CD4-positive, alpha-beta memory T cell (primary cell): ENCODE data around the gene EIPR1. TPM values are rescaled to one million over a fixed set of nuclear protein-coding genes. Genes with fewer than 3 reads are reported as not detected.
A peak's percentile ranks its signal among the peaks of the same experiment; 100 is the strongest.

Experiments
- CTCF ChIA-PET: fragments of 350-600 bp; sonication (Branson Sonifier 250); formaldehyde crosslinking; loops from one replicate; lab custom pipeline; 2021; ENCODE audit warnings: inconsistent platforms; ENCODE audit not compliant: partially characterized antibody; lab: Charles Lee
- POLR2A ChIA-PET: fragments of 350-600 bp; sonication (Branson Sonifier 250); formaldehyde crosslinking; loops from one replicate; lab custom pipeline; 2021; ENCODE audit not compliant: partially characterized antibody; lab: Charles Lee
- DNase-seq, 5 donors: peaks; one replicate each; pipeline versions ENCODE4 v3.0.0 to v3.0.0-alpha.2; 2020 to 2022; ENCODE audit warnings: mixed read lengths in 1 of 5
- H3K27ac ChIP-seq: one replicate; pipeline ENCODE4 v1.7.0; 2013; ENCODE audit warnings: low read depth, low read length
- H3K27me3 ChIP-seq: 2 replicates; pipeline ENCODE4 v1.7.0; 2013; ENCODE audit warnings: mild to moderate bottlenecking, low read length, moderate library complexity; ENCODE audit not compliant: insufficient read depth
- H3K36me3 ChIP-seq: 2 replicates; pipeline ENCODE4 v1.7.0; 2013; ENCODE audit warnings: mild to moderate bottlenecking, low read length, moderate library complexity; ENCODE audit not compliant: insufficient read depth
- H3K4me1 ChIP-seq: 2 replicates; pipeline ENCODE4 v1.7.0; 2013; ENCODE audit warnings: mild to moderate bottlenecking, low read length, moderate library complexity; ENCODE audit not compliant: insufficient read depth
- H3K4me3 ChIP-seq, 2 donors: one replicate each; pipeline ENCODE4 v1.7.0; 2013; ENCODE audit warnings: low read length in 2 of 2, mild to moderate bottlenecking in 1 of 2
- H3K9me3 ChIP-seq, 2 donors: one replicate each; pipeline ENCODE4 v1.7.0; 2013; ENCODE audit warnings: low read length in 2 of 2, control low read depth in 1 of 2; ENCODE audit not compliant: control insufficient read depth in 1 of 2
- H3K27ac Mint-ChIP-seq, 7 donors: one replicate each; pipeline ENCODE4 v1.8.0; 2020 to 2021; ENCODE audit warnings: mixed read lengths in 7 of 7, mild to moderate bottlenecking in 6 of 7, inconsistent platforms in 3 of 7, moderate library complexity in 3 of 7
- H3K27me3 Mint-ChIP-seq, 2 donors: one replicate each; pipeline ENCODE4 v1.8.0; 2020 to 2021; ENCODE audit warnings: mixed read lengths in 2 of 2
- H3K36me3 Mint-ChIP-seq, 2 donors: one replicate each; pipeline ENCODE4 v1.8.0; 2020 to 2021; ENCODE audit warnings: mixed read lengths in 2 of 2, inconsistent platforms in 1 of 2, mild to moderate bottlenecking in 1 of 2
- H3K4me1 Mint-ChIP-seq, 4 donors: one replicate each; pipeline ENCODE4 v1.8.0; 2020 to 2021; ENCODE audit warnings: mixed read lengths in 4 of 4, mild to moderate bottlenecking in 1 of 4
- H3K4me3 Mint-ChIP-seq, 8 donors: one replicate each; pipeline ENCODE4 v1.8.0; 2020 to 2021; ENCODE audit warnings: mixed read lengths in 8 of 8, mild to moderate bottlenecking in 7 of 8, moderate library complexity in 6 of 8, inconsistent platforms in 3 of 8
- H3K9me3 Mint-ChIP-seq, 8 donors: one replicate each; pipeline ENCODE4 v1.8.0; 2020 to 2021; ENCODE audit warnings: mixed read lengths in 8 of 8, mild to moderate bottlenecking in 5 of 8, inconsistent platforms in 3 of 8, moderate library complexity in 1 of 8
- intact Hi-C: fragments of 100-400 bp; cut with micrococcal nuclease; formaldehyde crosslinking; loops from one replicate; pipeline ENCODE4 v1.15.1; 2023
- polyA plus RNA-seq, 2 donors: library from polyadenylated mRNA; unstranded; fragments of 300-500 nt; fragmentation: Illumina TruSeq; gene quantifications; one replicate each; pipeline ENCODE4 v1.2.3, GENCODE V29; 2021
- total RNA-seq, 2 experiments: library from RNA; stranded (reverse); gene quantifications; one replicate each; pipeline ENCODE4 v1.2.3, GENCODE V29; 2021

EIPR1 gene
- total and polyA plus RNA-seq, 4 experiments from 2014 or later, result 18.2 to 48.0 (median 26.2) TPM

DNA sequence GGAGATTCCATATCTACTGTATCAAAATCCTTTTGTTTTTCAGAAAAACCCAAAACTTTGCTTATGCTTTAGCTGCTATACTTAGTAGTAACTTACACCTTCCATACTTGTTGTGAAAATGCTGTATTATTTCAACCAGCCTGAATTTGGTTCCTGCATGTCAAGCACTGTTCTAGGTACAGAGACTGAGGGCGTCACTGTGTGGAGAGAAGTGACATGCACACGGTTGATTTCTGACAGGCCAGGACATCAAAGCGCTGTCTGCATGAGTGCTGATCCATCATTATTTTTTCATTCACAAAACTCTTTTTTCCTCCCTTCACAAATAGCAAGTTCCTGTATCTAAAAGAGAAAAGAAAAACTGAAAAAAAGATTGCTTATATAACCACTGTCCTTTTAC, 33.5 kb upstream of the EIPR1 start:
- Histone ChIP-seq H3K4me1 (no peaks in the 10 kb centered on the region), H3K9me3 (no peaks in the 10 kb centered on the region), H3K36me3 (peaks cover 9% of the 10 kb centered on the region), H3K27me3 (no peaks in the 10 kb centered on the region), H3K4me3 (no peak overlapping the region), H3K27ac (no peak overlapping the region)
- CTCF ChIA-PET, result interaction anchor here (7.4 kb wide), 1 partner anchor 12 kb away, joined by 43 read pairs; no protein-coding TSS in a partner anchor
- H3K4me3 Mint-ChIP-seq, result no peak overlapping the region
- no peaks in the 10 kb centered on the region for H3K9me3 Mint-ChIP-seq
- H3K4me1 Mint-ChIP-seq, result peaks cover 9 to 28% (median 20%) of the 10 kb centered on the region in 4 donors
- POLR2A ChIA-PET, result no interaction called here
- peaks cover 22 to 49% of the 10 kb centered on the region in 2 donors for H3K36me3 Mint-ChIP-seq
- H3K27me3 Mint-ChIP-seq, result no peaks in the 10 kb centered on the region
- peak overlapping the region in 4 of 7 donors; percentile 6 to 57 (median 27) for H3K27ac Mint-ChIP-seq
- no peak for DNase-seq
- intact Hi-C loops, result no loop called here

DNA sequence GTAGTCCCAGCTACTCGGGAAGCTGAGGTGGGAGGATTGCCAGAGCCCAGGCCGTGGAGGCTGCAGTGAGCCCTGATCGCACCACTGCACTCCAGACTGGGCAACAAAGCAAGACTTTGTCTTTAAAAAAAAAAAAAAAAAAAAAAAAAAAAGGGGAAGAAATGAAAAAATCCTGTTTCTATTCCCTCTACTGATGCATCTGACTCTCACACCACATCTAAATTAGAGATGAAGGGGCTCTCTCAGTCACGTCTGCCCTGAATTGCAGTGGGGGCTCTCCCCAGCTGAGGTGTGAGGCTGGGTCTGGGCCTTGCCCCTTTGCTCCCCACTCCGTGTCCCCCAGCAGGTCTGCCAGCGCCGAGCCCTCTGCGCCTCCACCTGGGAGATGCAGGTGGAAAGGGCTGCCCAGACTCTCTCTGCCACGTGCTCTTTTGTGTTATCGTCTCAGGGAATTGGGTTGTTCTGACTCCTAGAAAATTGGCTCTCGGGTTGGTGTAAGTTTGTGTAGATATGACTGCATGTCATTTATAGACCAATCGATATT, 32.1 kb upstream of the EIPR1 start:
- intact Hi-C loops, result no loop called here
- Mint-ChIP-seq H3K27ac (peak overlapping the region in 4 of 7 donors; percentile 4 to 83 (median 46)), H3K9me3 (no peaks in the 10 kb centered on the region), H3K4me3 (no peak overlapping the region), H3K27me3 (no peaks in the 10 kb centered on the region), H3K36me3 (peaks cover 16 to 48% of the 10 kb centered on the region in 2 donors), H3K4me1 (peaks cover 10 to 35% (median 23%) of the 10 kb centered on the region in 4 donors)
- H3K9me3 ChIP-seq, result no peaks in the 10 kb centered on the region
- no peaks in the 10 kb centered on the region for H3K4me1 ChIP-seq
- no peak for DNase-seq
- H3K27me3 ChIP-seq, result no peaks in the 10 kb centered on the region
- ChIA-PET CTCF (interaction anchor here (7.4 kb wide), 1 partner anchor 14 kb away, joined by 43 read pairs; no protein-coding TSS in a partner anchor), POLR2A (no interaction called here)
- no peak overlapping the region for H3K4me3 ChIP-seq
- H3K27ac ChIP-seq, result no peak overlapping the region
- H3K36me3 ChIP-seq, result peaks cover 14% of the 10 kb centered on the region

DNA sequence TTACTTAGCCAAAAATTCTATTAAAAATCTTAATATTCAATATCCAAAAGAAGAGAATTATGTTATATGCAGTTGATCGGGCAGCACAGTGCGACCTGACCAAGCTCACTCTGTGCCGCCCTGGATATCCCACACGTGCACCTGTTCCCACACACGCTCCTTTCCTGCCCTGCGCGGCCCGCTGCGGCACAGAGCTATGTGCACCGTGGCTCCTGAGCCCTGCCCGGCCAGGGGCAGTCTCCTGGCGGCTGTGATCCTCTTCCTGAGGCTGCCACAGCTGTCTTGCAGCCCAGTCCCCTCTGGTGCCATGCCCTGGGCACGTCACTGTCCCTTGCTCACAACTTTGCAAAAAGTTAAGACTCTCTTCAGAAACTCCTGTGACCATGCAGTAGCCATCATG, 31.2 kb upstream of the EIPR1 start:
- H3K27me3 ChIP-seq, result no peaks in the 10 kb centered on the region
- H3K4me3 Mint-ChIP-seq, result no peak overlapping the region
- H3K27ac Mint-ChIP-seq, result peak overlapping the region in 1 of 7 donors; percentile 30
- ChIA-PET POLR2A (no interaction called here), CTCF (interaction anchor here (7.4 kb wide), 1 partner anchor 15 kb away, joined by 43 read pairs; no protein-coding TSS in a partner anchor)
- H3K9me3 Mint-ChIP-seq, result no peaks in the 10 kb centered on the region
- H3K4me1 Mint-ChIP-seq, result peaks cover 17 to 44% (median 26%) of the 10 kb centered on the region in 4 donors
- H3K36me3 ChIP-seq, result peaks cover 18% of the 10 kb centered on the region
- H3K27ac ChIP-seq, result no peak overlapping the region
- no peaks in the 10 kb centered on the region for H3K4me1 ChIP-seq
- no peak for DNase-seq
- H3K4me3 ChIP-seq, result no peak overlapping the region
- H3K27me3 Mint-ChIP-seq, result no peaks in the 10 kb centered on the region
- H3K9me3 ChIP-seq, result no peaks in the 10 kb centered on the region
- intact Hi-C loops, result no loop called here
- H3K36me3 Mint-ChIP-seq, result peaks cover 16 to 49% of the 10 kb centered on the region in 2 donors

DNA sequence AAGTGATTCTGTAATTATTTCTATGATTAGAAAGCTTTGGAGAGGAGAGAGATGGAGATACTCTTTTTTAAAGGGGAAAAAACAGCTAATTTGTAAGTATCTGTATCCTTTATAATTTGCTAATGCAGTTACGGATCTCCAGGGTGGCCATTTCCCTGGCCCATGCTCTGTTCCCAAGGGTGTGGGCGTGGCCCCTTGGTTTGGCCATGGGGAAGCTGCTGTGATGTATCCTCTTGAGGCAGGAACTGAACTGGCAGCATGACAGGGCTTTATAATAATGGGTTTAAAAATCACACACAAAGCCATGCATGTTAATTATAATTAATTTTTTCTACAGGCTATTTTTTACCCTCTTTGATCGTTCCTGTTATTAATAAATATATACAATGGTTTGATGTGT, 28.9 kb upstream of the EIPR1 start:
- DNase-seq, result no peak
- no peak overlapping the region for H3K4me3 ChIP-seq
- Mint-ChIP-seq H3K4me3 (no peak overlapping the region), H3K9me3 (no peaks in the 10 kb centered on the region), H3K36me3 (peaks cover 25 to 54% of the 10 kb centered on the region in 2 donors), H3K4me1 (peaks cover 18 to 44% (median 25%) of the 10 kb centered on the region in 4 donors), H3K27ac (no peak overlapping the region), H3K27me3 (no peaks in the 10 kb centered on the region)
- ChIA-PET POLR2A (no interaction called here), CTCF (interaction anchor here (7.4 kb wide), 1 partner anchor 17 kb away, joined by 43 read pairs; no protein-coding TSS in a partner anchor)
- H3K27ac ChIP-seq, result no peak overlapping the region
- H3K36me3 ChIP-seq, result peaks cover 31% of the 10 kb centered on the region
- no peaks in the 10 kb centered on the region for H3K9me3 ChIP-seq
- intact Hi-C loops, result no loop called here
- no peaks in the 10 kb centered on the region for H3K27me3 ChIP-seq
- no peaks in the 10 kb centered on the region for H3K4me1 ChIP-seq

DNA sequence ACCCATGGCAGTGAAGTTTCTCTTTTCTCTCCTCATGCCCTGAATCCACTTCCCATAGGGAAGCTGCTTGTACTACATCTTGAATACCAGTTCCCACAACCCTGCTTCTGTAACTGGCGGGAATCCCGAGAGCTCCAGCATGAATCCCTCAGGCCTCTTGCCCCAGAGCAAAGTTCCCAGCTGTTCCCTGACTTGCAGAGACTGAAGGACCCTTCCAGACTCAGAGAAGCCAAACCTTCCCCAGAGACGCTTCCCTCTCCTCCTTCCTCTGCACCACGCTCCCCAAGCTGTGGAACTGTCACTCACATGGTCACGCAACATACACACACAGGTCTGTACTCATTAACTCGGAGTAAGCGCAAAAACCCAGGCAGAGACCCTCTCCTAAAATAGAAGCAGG, 28.3 kb upstream of the EIPR1 start:
- H3K36me3 ChIP-seq, result peaks cover 32% of the 10 kb centered on the region
- POLR2A ChIA-PET, result no interaction called here
- H3K27me3 ChIP-seq, result no peaks in the 10 kb centered on the region
- CTCF ChIA-PET, result interaction anchor here (0.9 to 7.4 kb wide), 2 partner anchors 18 to 246 kb away, joined by 3 to 43 read pairs; no protein-coding TSS in a partner anchor
- no peak for DNase-seq
- Mint-ChIP-seq H3K36me3 (peaks cover 25 to 51% of the 10 kb centered on the region in 2 donors), H3K4me3 (no peak overlapping the region), H3K27ac (peak overlapping the region in 2 of 7 donors; percentile 17 to 29), H3K27me3 (no peaks in the 10 kb centered on the region), H3K9me3 (no peaks in the 10 kb centered on the region), H3K4me1 (peaks cover 17 to 38% (median 21%) of the 10 kb centered on the region in 4 donors)
- H3K9me3 ChIP-seq, result no peaks in the 10 kb centered on the region
- H3K4me3 ChIP-seq, result no peak overlapping the region
- H3K27ac ChIP-seq, result no peak overlapping the region
- intact Hi-C loops, result no loop called here
- H3K4me1 ChIP-seq, result no peaks in the 10 kb centered on the region

DNA sequence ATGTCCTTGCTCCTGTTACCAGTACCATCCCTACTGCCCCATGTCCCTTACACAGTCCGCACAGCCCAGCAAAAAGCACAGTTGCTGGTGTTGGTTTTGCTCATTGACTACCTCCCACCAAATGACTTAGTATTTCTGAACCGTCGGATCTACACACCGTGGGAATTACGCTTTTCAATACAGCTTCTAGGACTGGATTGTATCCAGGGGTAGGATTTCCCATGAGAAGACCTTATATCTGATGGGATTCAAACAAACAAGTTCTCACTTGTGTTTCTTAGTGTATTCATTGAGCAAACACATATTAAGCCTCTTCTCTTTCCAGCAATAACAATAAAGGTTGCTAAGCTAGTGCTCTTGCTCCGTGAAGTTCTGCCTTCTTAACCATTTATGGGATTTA, 27.7 kb upstream of the EIPR1 start:
- no peak overlapping the region for H3K27ac Mint-ChIP-seq

DNA sequence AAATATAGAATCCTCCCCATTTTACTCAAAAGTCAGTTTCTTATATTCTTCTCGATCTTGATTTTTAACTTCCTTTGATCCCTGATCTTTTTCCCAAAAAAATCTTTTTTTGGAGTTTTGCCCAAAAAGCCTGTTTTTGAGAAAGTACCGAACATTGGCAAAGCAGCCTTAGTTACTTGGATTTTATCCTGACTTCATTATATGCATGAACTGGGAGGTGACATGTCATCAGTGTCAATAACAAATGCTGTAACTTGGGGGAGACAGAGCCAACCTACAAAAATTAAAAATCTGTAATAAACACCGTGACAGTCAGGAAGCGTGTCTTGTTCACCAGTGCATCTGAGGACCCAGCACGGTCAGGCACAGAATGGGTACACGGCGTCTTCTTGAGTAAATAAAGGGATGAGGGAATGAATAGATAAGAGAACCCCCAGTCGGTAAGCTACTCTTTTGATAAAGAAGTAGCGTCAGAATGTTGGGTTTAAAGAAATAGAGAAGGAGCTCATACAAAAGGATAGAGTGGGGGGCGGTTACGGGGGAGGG, 26.8 kb upstream of the EIPR1 start:
- H3K27ac ChIP-seq, result no peak overlapping the region
- no peak overlapping the region for H3K27ac Mint-ChIP-seq
- no peak overlapping the region for H3K4me3 ChIP-seq
- H3K27me3 Mint-ChIP-seq, result no peaks in the 10 kb centered on the region
- H3K9me3 ChIP-seq, result no peaks in the 10 kb centered on the region
- H3K9me3 Mint-ChIP-seq, result no peaks in the 10 kb centered on the region
- H3K4me3 Mint-ChIP-seq, result no peak overlapping the region
- POLR2A ChIA-PET, result no interaction called here
- no peaks in the 10 kb centered on the region for H3K27me3 ChIP-seq
- peaks cover 36% of the 10 kb centered on the region for H3K36me3 ChIP-seq
- CTCF ChIA-PET, result interaction anchor here (7.4 kb wide), 1 partner anchor 19 kb away, joined by 43 read pairs; no protein-coding TSS in a partner anchor
- no peaks in the 10 kb centered on the region for H3K4me1 ChIP-seq
- H3K36me3 Mint-ChIP-seq, result peaks cover 25 to 57% of the 10 kb centered on the region in 2 donors
- H3K4me1 Mint-ChIP-seq, result peaks cover 12 to 40% (median 16%) of the 10 kb centered on the region in 4 donors
- no peak for DNase-seq
- intact Hi-C loops, result no loop called here

More for the DNA sequence above, 27.7 kb upstream of the EIPR1 start:
- H3K36me3 ChIP-seq, result peaks cover 36% of the 10 kb centered on the region
- intact Hi-C loops, result no loop called here
- H3K4me3 ChIP-seq, result no peak overlapping the region
- H3K27ac ChIP-seq, result no peak overlapping the region
- no peaks in the 10 kb centered on the region for H3K4me1 ChIP-seq
- Mint-ChIP-seq H3K4me1 (peaks cover 14 to 38% (median 21%) of the 10 kb centered on the region in 4 donors), H3K9me3 (no peaks in the 10 kb centered on the region), H3K4me3 (no peak overlapping the region), H3K27me3 (no peaks in the 10 kb centered on the region), H3K36me3 (peaks cover 25 to 57% of the 10 kb centered on the region in 2 donors)
- no peaks in the 10 kb centered on the region for H3K27me3 ChIP-seq
- ChIA-PET POLR2A (no interaction called here), CTCF (interaction anchor here (0.9 to 7.4 kb wide), 2 partner anchors 18 to 246 kb away, joined by 3 to 43 read pairs; no protein-coding TSS in a partner anchor)
- no peaks in the 10 kb centered on the region for H3K9me3 ChIP-seq
- DNase-seq, result no peak
